NT2/D1 (cell line): ENCODE results near the gene FNDC7.

Experiments
- DNase-seq: peaks from one replicate; pipeline ENCODE4 v3.0.0-alpha.2; 2011; ENCODE audit warnings: low read depth, low spot score
- H3K27me3 ChIP-seq: 2 replicates; pipeline ENCODE4 v1.6.0; 2011; ENCODE audit warnings: mild to moderate bottlenecking; ENCODE audit not compliant: insufficient read length, insufficient read depth
- H3K36me3 ChIP-seq: 2 replicates; pipeline ENCODE4 v1.6.1; 2011; ENCODE audit warnings: mild to moderate bottlenecking, low read length, mixed read lengths; ENCODE audit not compliant: insufficient read depth, insufficient read length
- H3K4me1 ChIP-seq: 2 replicates; pipeline ENCODE4 v1.5.1; 2011; ENCODE audit not compliant: insufficient read depth, insufficient read length
- H3K4me3 ChIP-seq: 2 replicates; pipeline ENCODE4 v1.5.1; 2011; ENCODE audit warnings: low read depth; ENCODE audit not compliant: insufficient read length
- H3K9ac ChIP-seq: 2 replicates; pipeline ENCODE4 v1.6.0; 2011; ENCODE audit warnings: low read depth; ENCODE audit not compliant: insufficient read length
- H3K9me3 ChIP-seq: 2 replicates; pipeline ENCODE4 v1.5.1; 2011; ENCODE audit warnings: mild to moderate bottlenecking, low read length; ENCODE audit not compliant: insufficient read depth
- SUZ12 ChIP-seq: IDR thresholded peaks from 2 replicates; pipeline ENCODE4 v1.6.1; 2011; ENCODE audit not compliant: insufficient read length, insufficient read depth; ENCODE audit errors: extremely low read depth
- YY1 ChIP-seq: IDR thresholded peaks from 2 replicates; pipeline ENCODE4 v1.6.1; 2011; ENCODE audit not compliant: insufficient read length, insufficient read depth
- ZNF274 ChIP-seq: IDR thresholded peaks from 2 replicates; pipeline ENCODE4 v1.6.1; 2011; ENCODE audit warnings: mild to moderate bottlenecking, low read depth, low read length

Gene FNDC7

DNA sequence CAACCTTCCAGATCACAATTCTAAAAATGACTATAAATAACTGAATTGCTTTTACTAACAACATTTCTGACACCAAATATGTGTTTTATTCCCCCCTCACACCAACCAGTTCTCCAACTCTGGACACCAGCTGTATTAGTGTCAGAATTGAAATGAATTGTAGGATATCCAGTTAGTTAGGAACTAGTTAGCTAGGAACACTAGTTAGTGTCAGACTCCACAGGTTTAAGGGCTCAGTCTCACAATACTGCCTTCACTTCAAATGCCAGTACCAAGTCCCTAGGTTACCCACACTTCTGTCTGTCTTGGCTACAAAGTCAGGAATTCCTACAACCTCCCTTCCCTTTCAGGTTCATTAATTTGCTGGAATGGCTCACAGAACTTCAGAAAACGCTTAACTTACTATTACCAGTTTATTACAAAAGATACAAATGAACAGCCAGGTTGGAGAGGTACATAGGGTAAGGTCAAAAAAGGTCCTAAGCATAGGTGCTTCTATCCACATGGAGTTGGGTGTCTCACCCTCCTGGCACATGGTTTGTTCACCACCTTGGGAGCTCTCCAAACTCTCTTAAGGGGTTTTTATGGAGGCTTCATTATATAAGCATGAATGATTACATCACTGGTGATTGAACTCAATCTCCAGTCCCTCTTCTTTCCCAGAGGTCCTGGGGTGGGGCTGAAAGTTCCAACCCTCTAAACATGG is 37.9 kb downstream of the FNDC7 start:
- H3K9me3 ChIP-seq = no peaks in the 10 kb centered on the region
- no peak overlapping the region for H3K9ac ChIP-seq
- no peaks in the 10 kb centered on the region for H3K4me1 ChIP-seq
- peaks cover 54% of the 10 kb centered on the region for H3K36me3 ChIP-seq
- H3K4me3 ChIP-seq = no peak overlapping the region
- no peak for TF ChIP-seq YY1
- H3K27me3 ChIP-seq = peaks cover 2% of the 10 kb centered on the region
- DNase-seq = no peak

DNA sequence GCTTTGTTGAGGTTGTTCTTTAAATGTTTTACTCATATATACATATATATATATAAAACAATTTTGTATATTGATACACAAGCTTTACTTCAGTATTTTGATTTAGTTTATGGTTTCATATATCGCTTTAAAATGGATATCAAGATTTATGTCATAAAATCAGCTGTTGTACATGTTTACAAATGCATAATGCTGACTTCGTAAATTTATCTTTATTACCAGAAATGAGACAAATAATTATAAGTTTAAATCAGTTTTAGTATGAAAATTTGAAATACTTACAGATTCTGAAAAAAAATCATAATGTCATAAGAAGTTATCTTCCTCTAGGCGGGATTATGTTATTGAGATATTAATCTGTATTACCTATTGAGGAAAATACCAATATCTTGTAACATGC is 40.7 kb downstream of the FNDC7 start:
- Histone ChIP-seq H3K9me3 (no peaks in the 10 kb centered on the region), H3K27me3 (no peaks in the 10 kb centered on the region), H3K9ac (no peak overlapping the region), H3K4me3 (no peak overlapping the region), H3K4me1 (no peaks in the 10 kb centered on the region), H3K36me3 (peaks cover 74% of the 10 kb centered on the region)
- TF ChIP-seq SUZ12 (no peak), YY1 (no peak), ZNF274 (no peak)
- no peak for DNase-seq

DNA sequence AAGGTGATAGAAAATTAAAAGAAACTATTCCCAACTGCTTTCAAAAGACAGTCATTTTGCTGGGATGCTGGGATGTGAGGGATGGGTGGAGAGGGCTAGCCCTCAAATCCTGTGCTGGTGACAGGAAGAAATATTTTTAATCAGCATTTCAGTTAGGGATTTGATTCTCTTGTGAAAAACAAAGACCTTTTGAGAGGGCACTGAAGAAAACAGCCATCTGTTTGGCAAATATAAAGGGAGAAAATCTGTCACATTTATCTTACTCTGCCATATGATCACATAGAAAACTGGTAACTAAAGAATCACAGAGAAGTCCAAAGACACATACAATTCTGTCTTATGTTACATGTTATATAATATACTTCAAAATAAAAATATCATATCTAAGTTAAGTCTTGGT is 46.1 kb downstream of the FNDC7 start:
- no peak for TF ChIP-seq ZNF274
- TF ChIP-seq YY1 = no peak
- TF ChIP-seq SUZ12 = no peak
- H3K4me1 ChIP-seq = no peaks in the 10 kb centered on the region
- no peak overlapping the region for H3K9ac ChIP-seq
- H3K36me3 ChIP-seq = peaks cover 69% of the 10 kb centered on the region
- no peaks in the 10 kb centered on the region for H3K9me3 ChIP-seq
- DNase-seq = no peak
- H3K4me3 ChIP-seq = no peak overlapping the region
- H3K27me3 ChIP-seq = no peaks in the 10 kb centered on the region

DNA sequence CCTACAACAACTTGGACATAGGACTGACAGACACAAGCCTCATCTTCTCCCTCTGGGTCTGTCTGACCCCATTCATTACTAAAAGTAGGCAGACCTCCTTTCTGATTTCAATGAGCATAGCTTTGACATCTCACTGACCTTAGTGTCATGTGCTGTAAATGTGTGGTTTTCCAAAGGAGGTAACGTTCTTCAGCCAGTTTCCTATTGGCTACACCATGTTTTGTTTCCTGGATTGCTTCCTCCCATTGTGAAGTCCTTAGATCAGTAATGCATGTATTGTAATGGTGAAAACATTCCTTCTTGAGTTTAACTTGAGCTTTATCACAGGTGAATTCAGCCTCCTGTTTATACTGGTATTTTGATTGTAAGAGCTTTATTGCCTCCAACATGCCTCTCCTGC is 54.4 kb downstream of the FNDC7 start:
- Histone ChIP-seq H3K4me3 (no peak overlapping the region), H3K4me1 (no peaks in the 10 kb centered on the region), H3K9me3 (no peaks in the 10 kb centered on the region), H3K36me3 (peaks cover 30% of the 10 kb centered on the region), H3K9ac (no peak overlapping the region), H3K27me3 (no peaks in the 10 kb centered on the region)
- no peak for DNase-seq
- TF ChIP-seq SUZ12 (no peak), YY1 (no peak), ZNF274 (no peak)

DNA sequence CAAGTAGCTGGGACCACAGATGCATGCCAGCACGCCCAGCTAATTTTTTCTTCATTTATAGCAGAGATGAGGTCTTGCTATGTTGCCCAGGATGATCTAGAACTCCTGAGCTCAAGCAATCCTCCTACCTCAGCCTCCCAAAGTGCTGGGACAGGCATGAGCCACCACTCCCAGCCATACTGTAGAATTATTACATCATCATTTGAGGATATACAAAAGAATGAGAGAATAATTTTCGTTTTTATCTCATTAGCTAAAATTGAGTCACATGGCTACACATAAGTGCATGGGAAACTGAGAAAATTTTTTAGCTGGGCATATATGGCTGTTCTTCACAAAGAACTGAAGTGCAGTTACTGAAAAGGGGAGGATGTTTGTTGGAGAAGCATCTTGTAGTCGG is 55.0 kb downstream of the FNDC7 start:
- peaks cover 30% of the 10 kb centered on the region for H3K36me3 ChIP-seq
- TF ChIP-seq SUZ12 (no peak), YY1 (no peak), ZNF274 (no peak)

DNA sequence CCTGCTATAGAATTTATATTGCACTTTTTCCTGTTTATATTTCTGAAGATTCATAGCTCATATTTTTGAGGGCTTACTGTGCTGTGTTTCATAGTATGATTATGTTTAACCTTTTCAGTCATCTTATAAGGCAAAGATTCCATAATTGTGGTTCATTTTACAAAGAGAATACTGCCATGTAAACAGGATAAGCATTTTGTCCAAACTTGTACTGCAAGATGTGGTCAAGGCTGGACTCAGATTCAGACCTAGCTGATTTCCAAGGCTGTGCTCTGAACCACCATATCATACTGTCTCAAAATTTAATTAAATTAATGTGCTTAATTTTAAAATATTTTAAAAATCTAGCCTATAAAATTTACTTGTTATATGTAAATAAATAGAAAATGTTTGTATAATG is 65.1 kb downstream of the FNDC7 start:
- Histone ChIP-seq H3K4me1 (no peaks in the 10 kb centered on the region), H3K9ac (no peak overlapping the region), H3K4me3 (no peak overlapping the region), H3K27me3 (no peaks in the 10 kb centered on the region), H3K9me3 (no peaks in the 10 kb centered on the region), H3K36me3 (peaks cover 77% of the 10 kb centered on the region)
- no peak for TF ChIP-seq ZNF274
- TF ChIP-seq YY1 = no peak
- TF ChIP-seq SUZ12 = no peak
- DNase-seq = no peak

More for the DNA sequence above, 55.0 kb downstream of the FNDC7 start:
- DNase-seq = no peak
- H3K9ac ChIP-seq = no peak overlapping the region
- no peak overlapping the region for H3K4me3 ChIP-seq
- no peaks in the 10 kb centered on the region for H3K9me3 ChIP-seq
- H3K27me3 ChIP-seq = no peaks in the 10 kb centered on the region
- no peaks in the 10 kb centered on the region for H3K4me1 ChIP-seq

DNA sequence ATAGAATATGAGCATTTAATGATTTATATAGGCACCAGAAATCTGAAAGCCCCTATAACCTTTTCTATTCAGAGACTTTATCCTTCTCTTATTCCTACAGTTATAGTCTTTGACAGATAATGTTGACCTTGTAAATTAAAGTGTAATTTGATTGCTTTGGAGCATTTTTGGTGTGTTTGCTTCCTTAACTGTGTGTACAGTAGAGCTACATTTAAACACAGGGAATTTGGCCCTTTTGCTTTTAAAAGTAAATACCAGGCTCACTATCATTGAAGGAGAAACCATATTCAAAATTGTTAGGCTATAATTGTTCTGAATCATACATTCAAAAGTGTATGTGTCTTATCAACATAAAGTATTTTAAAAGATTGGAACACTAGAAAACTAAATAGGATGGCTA is 66.7 kb downstream of the FNDC7 start:
- DNase-seq = no peak
- Histone ChIP-seq H3K27me3 (no peaks in the 10 kb centered on the region), H3K9me3 (peaks cover 15% of the 10 kb centered on the region), H3K4me1 (no peaks in the 10 kb centered on the region), H3K4me3 (no peak overlapping the region), H3K9ac (no peak overlapping the region), H3K36me3 (peaks cover 79% of the 10 kb centered on the region)
- no peak for TF ChIP-seq SUZ12
- no peak for TF ChIP-seq YY1
- TF ChIP-seq ZNF274 = no peak
